Large intestine (tissue), 3 donors: ENCODE data around the gene CARMIL1. TPM values are rescaled to one million over a fixed set of nuclear protein-coding genes. Genes with fewer than 3 reads are reported as not detected.
A peak's percentile ranks its signal among the peaks of the same experiment; 100 is the strongest.

ENCODE experiments used
- DNase-seq, 2 donors: peaks; one replicate each; pipeline versions ENCODE4 v3.0.0 to v3.0.0-alpha.2; 2013
- H3K27ac ChIP-seq: one replicate; pipeline ENCODE4 v1.5.1; 2013; ENCODE audit warnings: low read length
- H3K27me3 ChIP-seq: 2 replicates; pipeline ENCODE4 v1.6.1; 2013; ENCODE audit warnings: low read length; ENCODE audit not compliant: control insufficient read depth, insufficient read depth
- H3K36me3 ChIP-seq: 2 replicates; pipeline ENCODE4 v1.6.1; 2013; ENCODE audit warnings: low read length; ENCODE audit not compliant: control insufficient read depth, insufficient read depth
- H3K4me1 ChIP-seq: one replicate; pipeline ENCODE4 v1.6.1; 2013; ENCODE audit warnings: low read length; ENCODE audit not compliant: control insufficient read depth, insufficient read depth
- H3K4me3 ChIP-seq: one replicate; pipeline ENCODE4 v1.5.1; 2013; ENCODE audit warnings: low read length
- H3K9me3 ChIP-seq: one replicate; pipeline ENCODE4 v1.6.1; 2013; ENCODE audit warnings: mild to moderate bottlenecking, low read depth, low read length, moderate library complexity; ENCODE audit not compliant: control insufficient read depth
- WGBS: methylation state at CpG from one replicate; pipeline ENCODE4 v1.1.5; 2013; ENCODE audit warnings: low lambda C conversion rate; ENCODE audit not compliant: insufficient coverage; 5-methylcytosine and 5-hydroxymethylcytosine counted together
- polyA plus RNA-seq: library from polyadenylated mRNA; unstranded; fragments of 120-200 nt; gene quantifications from one replicate; pipeline ENCODE4 v1.2.1, GENCODE V29; 2013

CARMIL1 gene
- polyA plus RNA-seq, 1 donor, result 32.2 TPM

DNA sequence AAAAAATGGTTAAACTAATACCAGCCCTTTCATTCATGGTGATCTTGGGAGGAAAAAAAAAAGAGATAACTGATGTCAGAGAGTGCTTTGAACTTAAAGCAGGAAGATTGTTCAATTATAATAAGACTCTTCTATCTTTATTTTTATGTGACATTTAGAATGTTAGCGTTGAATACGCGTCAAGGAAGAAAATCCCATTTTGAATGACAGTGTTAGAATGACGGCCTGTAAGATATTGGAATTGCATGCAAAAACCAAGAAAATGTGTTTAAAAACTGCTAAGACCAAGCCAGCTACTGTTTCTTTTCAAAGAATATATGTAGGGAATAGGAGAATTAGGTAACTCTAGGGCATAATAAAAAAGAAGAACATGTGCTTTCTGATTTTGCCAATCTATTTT is 123.0 kb downstream of the CARMIL1 start:
- 100% methylated on average over 4 of the region's 4 CpGs for WGBS
- no peak for DNase-seq
- Histone ChIP-seq H3K4me3 (no peak overlapping the region), H3K9me3 (no peaks in the 10 kb centered on the region), H3K27me3 (no peaks in the 10 kb centered on the region), H3K36me3 (no peaks in the 10 kb centered on the region), H3K4me1 (no peaks in the 10 kb centered on the region), H3K27ac (no peak overlapping the region)

- Histone ChIP-seq H3K36me3 (no peaks in the 10 kb centered on the region), H3K27ac (no peak overlapping the region), H3K9me3 (no peaks in the 10 kb centered on the region), H3K4me1 (no peaks in the 10 kb centered on the region), H3K27me3 (no peaks in the 10 kb centered on the region), H3K4me3 (no peak overlapping the region)
- WGBS, result no CpG with 5 or more reads among the region's 2 CpGs
- no peak for DNase-seq
Measured at GRCh38 chr6:25403150-25403549, 124.0 kb downstream of the CARMIL1 start.

DNA sequence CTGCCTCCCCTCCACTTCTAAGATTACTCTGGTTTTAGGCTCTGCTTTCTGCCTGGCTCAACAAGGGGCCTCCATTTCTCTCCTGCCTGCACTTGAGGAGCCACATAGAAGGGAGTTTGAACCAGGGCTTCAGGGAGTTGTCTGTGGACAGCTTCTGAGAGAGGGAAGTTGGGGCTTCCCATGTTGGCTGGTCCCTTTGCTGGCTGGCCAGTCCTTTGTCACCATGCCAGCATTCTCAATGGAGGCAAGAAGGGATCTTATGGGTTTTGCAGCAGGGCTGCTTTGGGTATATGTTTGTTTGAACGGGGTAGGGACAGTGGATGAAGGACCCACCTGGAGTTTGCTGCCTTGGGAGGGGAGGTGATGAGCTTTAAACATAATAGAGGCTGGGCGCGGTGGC is 124.9 kb downstream of the CARMIL1 start:
- no CpG with 5 or more reads among the region's 3 CpGs for WGBS
- H3K36me3 ChIP-seq, result no peaks in the 10 kb centered on the region
- no peaks in the 10 kb centered on the region for H3K9me3 ChIP-seq
- no peak for DNase-seq
- no peaks in the 10 kb centered on the region for H3K4me1 ChIP-seq
- H3K4me3 ChIP-seq, result no peak overlapping the region
- no peaks in the 10 kb centered on the region for H3K27me3 ChIP-seq
- no peak overlapping the region for H3K27ac ChIP-seq

GRCh38 chr6:25404693-25405169 is 125.6 kb downstream of the CARMIL1 start:
- no peak overlapping the region for H3K27ac ChIP-seq

GRCh38 chr6:25405442-25405841 is 126.3 kb downstream of the CARMIL1 start:
- H3K4me3 ChIP-seq, result no peak overlapping the region

More at GRCh38 chr6:25404693-25405169, 125.6 kb downstream of the CARMIL1 start:
- no peaks in the 10 kb centered on the region for H3K4me1 ChIP-seq
- no peaks in the 10 kb centered on the region for H3K27me3 ChIP-seq
- no peaks in the 10 kb centered on the region for H3K36me3 ChIP-seq
- no peaks in the 10 kb centered on the region for H3K9me3 ChIP-seq
- DNase-seq, result peak in 1 of 2 donors; percentile 30
- WGBS, result 64% methylated on average over 2 of the region's 8 CpGs
- H3K4me3 ChIP-seq, result no peak overlapping the region

DNA sequence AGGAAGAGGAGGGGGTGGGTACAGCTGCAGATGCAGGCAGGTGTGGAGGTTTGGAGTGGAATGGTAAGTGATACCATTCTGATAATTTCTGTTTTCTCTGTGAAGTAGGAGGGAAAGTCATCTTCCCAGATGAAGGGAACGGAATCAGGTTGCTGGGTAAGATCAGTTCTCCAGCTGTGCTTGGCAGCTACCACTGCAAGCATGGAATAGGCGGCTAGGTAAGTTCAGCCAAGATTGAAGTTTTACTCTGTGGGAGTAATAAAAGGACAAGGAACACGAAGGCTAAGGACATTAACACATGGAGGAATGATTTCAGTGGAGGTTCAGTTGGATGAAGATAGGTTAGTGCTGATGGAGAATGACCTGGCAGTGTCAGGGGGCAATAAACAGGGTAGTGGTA is 128.3 kb downstream of the CARMIL1 start:
- DNase-seq, result no peak
- Histone ChIP-seq H3K9me3 (no peaks in the 10 kb centered on the region), H3K4me1 (peaks cover 7% of the 10 kb centered on the region), H3K4me3 (no peak overlapping the region), H3K27ac (no peak overlapping the region), H3K27me3 (no peaks in the 10 kb centered on the region), H3K36me3 (no peaks in the 10 kb centered on the region)
- 55% methylated on average over 1 of the region's 3 CpGs for WGBS

More at GRCh38 chr6:25405442-25405841, 126.3 kb downstream of the CARMIL1 start:
- H3K36me3 ChIP-seq, result no peaks in the 10 kb centered on the region
- no peak overlapping the region for H3K27ac ChIP-seq
- no CpG with 5 or more reads among the region's 1 CpG for WGBS
- DNase-seq, result no peak
- H3K27me3 ChIP-seq, result no peaks in the 10 kb centered on the region
- peaks cover 3% of the 10 kb centered on the region for H3K4me1 ChIP-seq
- H3K9me3 ChIP-seq, result no peaks in the 10 kb centered on the region

DNA sequence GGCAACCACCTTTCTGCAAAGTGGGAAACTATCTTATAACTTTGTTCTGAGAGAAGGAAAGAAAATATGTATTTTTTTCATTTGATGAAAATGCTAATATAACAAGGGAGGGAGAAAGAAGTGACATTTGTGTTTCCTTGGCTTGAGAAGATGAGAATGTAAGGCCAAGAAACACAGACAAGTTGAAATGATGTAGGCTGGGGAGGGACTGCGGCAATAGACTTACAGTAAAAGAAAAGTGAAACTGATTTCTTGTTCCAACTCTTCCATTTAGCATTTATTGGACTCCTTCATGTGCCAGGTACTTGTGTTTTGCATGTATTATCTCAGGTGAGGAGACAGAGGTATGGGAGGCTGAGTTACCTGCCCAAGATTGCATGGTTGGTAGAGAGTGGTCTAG is 130.9 kb downstream of the CARMIL1 start:
- DNase-seq, result peak in 1 of 2 donors; percentile 48

GRCh38 chr6:25411316-25411950 is 132.3 kb downstream of the CARMIL1 start:
- WGBS, result no CpG with 5 or more reads among the region's 7 CpGs
- Histone ChIP-seq H3K27ac (no peak overlapping the region), H3K27me3 (no peaks in the 10 kb centered on the region), H3K4me1 (peaks cover 24% of the 10 kb centered on the region), H3K4me3 (no peak overlapping the region), H3K9me3 (no peaks in the 10 kb centered on the region), H3K36me3 (no peaks in the 10 kb centered on the region)
- peak in 1 of 2 donors; percentile 56 for DNase-seq

More for the DNA sequence above, 130.9 kb downstream of the CARMIL1 start:
- H3K36me3 ChIP-seq, result no peaks in the 10 kb centered on the region
- H3K27me3 ChIP-seq, result no peaks in the 10 kb centered on the region
- no peaks in the 10 kb centered on the region for H3K9me3 ChIP-seq
- H3K4me1 ChIP-seq, result peaks cover 20% of the 10 kb centered on the region
- no CpG with 5 or more reads among the region's 1 CpG for WGBS
- no peak overlapping the region for H3K4me3 ChIP-seq
- no peak overlapping the region for H3K27ac ChIP-seq

DNA sequence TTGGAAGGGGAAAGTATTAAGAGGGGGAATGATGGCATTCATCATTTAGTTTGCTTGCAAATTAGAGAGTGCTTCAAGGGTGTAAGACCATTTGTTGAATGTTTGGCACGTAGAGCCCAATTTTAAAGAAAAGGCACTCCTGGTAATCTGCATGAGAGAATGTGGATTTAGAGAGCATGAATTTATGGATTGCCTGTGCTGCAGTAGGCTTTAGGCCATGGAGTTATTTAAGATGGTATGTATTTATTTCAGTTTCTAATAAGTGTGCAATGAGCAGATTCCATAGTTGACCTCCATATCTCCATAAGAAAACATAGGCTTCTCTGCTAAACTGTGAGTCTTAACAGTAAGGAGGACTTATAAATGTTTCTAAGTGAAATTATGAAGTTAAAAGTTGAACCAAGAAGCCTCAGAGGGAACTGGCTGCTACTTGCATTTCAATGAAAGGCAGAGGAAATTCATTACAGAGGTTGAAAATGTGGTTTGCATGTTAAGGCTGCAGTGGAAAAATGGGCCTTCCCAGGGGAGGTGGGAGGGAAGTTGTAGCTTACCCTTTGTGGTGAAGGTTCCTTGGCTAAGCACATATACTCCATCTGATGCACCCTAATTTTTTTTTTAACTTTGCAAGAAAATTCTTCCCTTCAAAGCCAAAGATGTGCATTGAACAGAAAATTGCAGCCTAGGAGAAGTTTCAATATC is 134.2 kb downstream of the CARMIL1 start:
- H3K4me3 ChIP-seq, result no peak overlapping the region
- H3K36me3 ChIP-seq, result no peaks in the 10 kb centered on the region
- WGBS, result no CpG with 5 or more reads among the region's 1 CpG
- H3K27me3 ChIP-seq, result no peaks in the 10 kb centered on the region
- H3K4me1 ChIP-seq, result peaks cover 43% of the 10 kb centered on the region
- no peak for DNase-seq
- no peaks in the 10 kb centered on the region for H3K9me3 ChIP-seq
- H3K27ac ChIP-seq, result no peak overlapping the region

GRCh38 chr6:25414168-25414567 is 135.0 kb downstream of the CARMIL1 start:
- no peaks in the 10 kb centered on the region for H3K9me3 ChIP-seq
- H3K36me3 ChIP-seq, result no peaks in the 10 kb centered on the region
- H3K27me3 ChIP-seq, result no peaks in the 10 kb centered on the region
- no CpG with 5 or more reads among the region's 1 CpG for WGBS
- no peak for DNase-seq
- no peak overlapping the region for H3K27ac ChIP-seq
- H3K4me1 ChIP-seq, result peaks cover 48% of the 10 kb centered on the region
- no peak overlapping the region for H3K4me3 ChIP-seq
